Stimulated activated memory B cell treated with anti-CD40 and anti-IgM and Interleukin-4, amounts not matched to agents 10 μg/mL and 1 μg/mL and 100 μg/mL, for 72 hours (primary cell): ENCODE measurements around the gene COL11A1.
A peak's percentile ranks its signal among the peaks of the same experiment; 100 is the strongest.

Experiments
- ATAC-seq: fragments of 150-1000 bp; cut with Tn5 transposase; 2 replicates; pipeline ENCODE4 v1.10.0; 2021
- H3K27ac Mint-ChIP-seq: one replicate; pipeline ENCODE4 v1.8.0; 2022; ENCODE audit warnings: mild to moderate bottlenecking, mixed read lengths
- H3K27me3 Mint-ChIP-seq: one replicate; pipeline ENCODE4 v1.8.0; 2022; ENCODE audit warnings: mixed read lengths
- H3K36me3 Mint-ChIP-seq: one replicate; pipeline ENCODE4 v1.8.0; 2022; ENCODE audit warnings: mixed read lengths
- H3K4me1 Mint-ChIP-seq: one replicate; pipeline ENCODE4 v1.8.0; 2022; ENCODE audit warnings: mixed read lengths
- H3K4me3 Mint-ChIP-seq: one replicate; pipeline ENCODE4 v1.8.0; 2022; ENCODE audit warnings: mild to moderate bottlenecking, moderate library complexity, mixed read lengths
- H3K9me3 Mint-ChIP-seq: one replicate; pipeline ENCODE4 v1.8.0; 2022; ENCODE audit warnings: mixed read lengths

COL11A1 gene

GRCh38 chr1:102896286-102896685 is 212.0 kb downstream of the COL11A1 start:
- H3K4me3 Mint-ChIP-seq: no peak overlapping the region
- H3K36me3 Mint-ChIP-seq: no peaks in the 10 kb centered on the region
- no peak overlapping the region for H3K27ac Mint-ChIP-seq
- ATAC-seq: no peak
- no peaks in the 10 kb centered on the region for H3K4me1 Mint-ChIP-seq
- no peaks in the 10 kb centered on the region for H3K9me3 Mint-ChIP-seq
- H3K27me3 Mint-ChIP-seq: no peaks in the 10 kb centered on the region

GRCh38 chr1:102891868-102892625 is 216.3 kb downstream of the COL11A1 start:
- Mint-ChIP-seq H3K9me3 (no peaks in the 10 kb centered on the region), H3K27ac (no peak overlapping the region), H3K27me3 (no peaks in the 10 kb centered on the region), H3K4me1 (no peaks in the 10 kb centered on the region), H3K36me3 (no peaks in the 10 kb centered on the region), H3K4me3 (no peak overlapping the region)
- ATAC-seq: no peak

GRCh38 chr1:102886638-102887037 is 221.7 kb downstream of the COL11A1 start:
- H3K36me3 Mint-ChIP-seq: no peaks in the 10 kb centered on the region
- no peaks in the 10 kb centered on the region for H3K4me1 Mint-ChIP-seq
- no peak for ATAC-seq
- no peak overlapping the region for H3K4me3 Mint-ChIP-seq
- H3K27ac Mint-ChIP-seq: no peak overlapping the region
- no peaks in the 10 kb centered on the region for H3K9me3 Mint-ChIP-seq
- H3K27me3 Mint-ChIP-seq: no peaks in the 10 kb centered on the region

- H3K4me1 Mint-ChIP-seq: no peaks in the 10 kb centered on the region
- no peak overlapping the region for H3K27ac Mint-ChIP-seq
- no peak for ATAC-seq
- no peaks in the 10 kb centered on the region for H3K9me3 Mint-ChIP-seq
- H3K27me3 Mint-ChIP-seq: no peaks in the 10 kb centered on the region
- no peaks in the 10 kb centered on the region for H3K36me3 Mint-ChIP-seq
- no peak overlapping the region for H3K4me3 Mint-ChIP-seq
Measured at GRCh38 chr1:102884238-102884637, 224.1 kb downstream of the COL11A1 start.

- H3K27me3 Mint-ChIP-seq: no peaks in the 10 kb centered on the region
- no peaks in the 10 kb centered on the region for H3K9me3 Mint-ChIP-seq
- H3K4me3 Mint-ChIP-seq: no peak overlapping the region
- H3K4me1 Mint-ChIP-seq: no peaks in the 10 kb centered on the region
- H3K27ac Mint-ChIP-seq: no peak overlapping the region
- H3K36me3 Mint-ChIP-seq: no peaks in the 10 kb centered on the region
- ATAC-seq: no peak
Measured at GRCh38 chr1:102879439-102879993, 228.8 kb downstream of the COL11A1 start.

- Mint-ChIP-seq H3K36me3 (no peaks in the 10 kb centered on the region), H3K27ac (no peak overlapping the region), H3K27me3 (no peaks in the 10 kb centered on the region), H3K4me1 (no peaks in the 10 kb centered on the region), H3K9me3 (peaks cover 4% of the 10 kb centered on the region), H3K4me3 (no peak overlapping the region)
- no peak for ATAC-seq
Measured at GRCh38 chr1:102875756-102876155, 232.6 kb downstream of the COL11A1 start.

- H3K27ac Mint-ChIP-seq: no peak overlapping the region
- H3K4me3 Mint-ChIP-seq: no peak overlapping the region
- no peaks in the 10 kb centered on the region for H3K27me3 Mint-ChIP-seq
- no peaks in the 10 kb centered on the region for H3K4me1 Mint-ChIP-seq
- H3K36me3 Mint-ChIP-seq: no peaks in the 10 kb centered on the region
- H3K9me3 Mint-ChIP-seq: peaks cover 9% of the 10 kb centered on the region
- no peak for ATAC-seq
Measured at GRCh38 chr1:102872526-102872925, 235.8 kb downstream of the COL11A1 start.

GRCh38 chr1:102872097-102872496 is 236.2 kb downstream of the COL11A1 start:
- ATAC-seq: no peak
- no peak overlapping the region for H3K4me3 Mint-ChIP-seq
- no peaks in the 10 kb centered on the region for H3K4me1 Mint-ChIP-seq
- H3K27ac Mint-ChIP-seq: no peak overlapping the region
- no peaks in the 10 kb centered on the region for H3K36me3 Mint-ChIP-seq
- no peaks in the 10 kb centered on the region for H3K27me3 Mint-ChIP-seq
- peaks cover 9% of the 10 kb centered on the region for H3K9me3 Mint-ChIP-seq

GRCh38 chr1:102863704-102864103 is 244.6 kb downstream of the COL11A1 start:
- ATAC-seq: no peak
- Mint-ChIP-seq H3K4me1 (no peaks in the 10 kb centered on the region), H3K36me3 (no peaks in the 10 kb centered on the region), H3K27me3 (no peaks in the 10 kb centered on the region), H3K9me3 (peaks cover 12% of the 10 kb centered on the region), H3K27ac (no peak overlapping the region), H3K4me3 (no peak overlapping the region)

GRCh38 chr1:102861247-102861646 is 247.1 kb downstream of the COL11A1 start:
- peaks cover 13% of the 10 kb centered on the region for H3K9me3 Mint-ChIP-seq
- no peak for ATAC-seq
- no peaks in the 10 kb centered on the region for H3K4me1 Mint-ChIP-seq
- no peaks in the 10 kb centered on the region for H3K27me3 Mint-ChIP-seq
- no peak overlapping the region for H3K4me3 Mint-ChIP-seq
- no peak overlapping the region for H3K27ac Mint-ChIP-seq
- H3K36me3 Mint-ChIP-seq: no peaks in the 10 kb centered on the region

GRCh38 chr1:102858695-102859094 is 249.6 kb downstream of the COL11A1 start:
- Mint-ChIP-seq H3K36me3 (no peaks in the 10 kb centered on the region), H3K27me3 (no peaks in the 10 kb centered on the region), H3K4me3 (no peak overlapping the region), H3K9me3 (peaks cover 18% of the 10 kb centered on the region), H3K4me1 (no peaks in the 10 kb centered on the region), H3K27ac (no peak overlapping the region)
- no peak for ATAC-seq

- no peak overlapping the region for H3K27ac Mint-ChIP-seq
- H3K4me1 Mint-ChIP-seq: no peaks in the 10 kb centered on the region
Measured at GRCh38 chr1:102857251-102857650, 251.1 kb downstream of the COL11A1 start.

GRCh38 chr1:102853701-102854187 is 254.6 kb downstream of the COL11A1 start:
- Mint-ChIP-seq H3K27me3 (no peaks in the 10 kb centered on the region), H3K36me3 (no peaks in the 10 kb centered on the region), H3K4me1 (no peaks in the 10 kb centered on the region), H3K4me3 (no peak overlapping the region), H3K9me3 (peaks cover 6% of the 10 kb centered on the region), H3K27ac (no peak overlapping the region)
- ATAC-seq: peak; percentile 52

More at GRCh38 chr1:102857251-102857650, 251.1 kb downstream of the COL11A1 start:
- H3K9me3 Mint-ChIP-seq: peaks cover 18% of the 10 kb centered on the region
- H3K4me3 Mint-ChIP-seq: no peak overlapping the region
- H3K36me3 Mint-ChIP-seq: no peaks in the 10 kb centered on the region
- no peak for ATAC-seq
- H3K27me3 Mint-ChIP-seq: no peaks in the 10 kb centered on the region

GRCh38 chr1:102853136-102853535 is 255.2 kb downstream of the COL11A1 start:
- no peak overlapping the region for H3K4me3 Mint-ChIP-seq
- H3K27me3 Mint-ChIP-seq: no peaks in the 10 kb centered on the region
- H3K9me3 Mint-ChIP-seq: peaks cover 6% of the 10 kb centered on the region
- H3K4me1 Mint-ChIP-seq: no peaks in the 10 kb centered on the region
- no peak for ATAC-seq
- no peak overlapping the region for H3K27ac Mint-ChIP-seq
- no peaks in the 10 kb centered on the region for H3K36me3 Mint-ChIP-seq

GRCh38 chr1:102852613-102853012 is 255.7 kb downstream of the COL11A1 start:
- H3K36me3 Mint-ChIP-seq: no peaks in the 10 kb centered on the region
- H3K4me3 Mint-ChIP-seq: no peak overlapping the region
- H3K27me3 Mint-ChIP-seq: no peaks in the 10 kb centered on the region
- ATAC-seq: peak; percentile 25
- peaks cover 6% of the 10 kb centered on the region for H3K9me3 Mint-ChIP-seq
- no peaks in the 10 kb centered on the region for H3K4me1 Mint-ChIP-seq
- H3K27ac Mint-ChIP-seq: no peak overlapping the region

GRCh38 chr1:102851616-102852015 is 256.7 kb downstream of the COL11A1 start:
- Mint-ChIP-seq H3K36me3 (no peaks in the 10 kb centered on the region), H3K4me3 (no peak overlapping the region), H3K9me3 (peaks cover 6% of the 10 kb centered on the region), H3K27ac (no peak overlapping the region), H3K27me3 (no peaks in the 10 kb centered on the region), H3K4me1 (no peaks in the 10 kb centered on the region)
- ATAC-seq: no peak
